Measurements from ENCODE around the gene ARHGEF9.
A peak's percentile ranks its signal among the peaks of the same experiment; 100 is the strongest.

The ARHGEF9 gene

GRCh38 chrX:63746278-63746677 lies 38.7 kb downstream of the ARHGEF9 start:
- DNase-seq: peak; percentile 46

- DNase-seq: no peak
These were observed 40.1 kb downstream of the ARHGEF9 start for GRCh38 chrX:63744850-63745394.

- peak; percentile 59 for DNase-seq
These were observed 41.4 kb downstream of the ARHGEF9 start for GRCh38 chrX:63743596-63743995.

- no peak for DNase-seq
These were observed 44.6 kb downstream of the ARHGEF9 start for GRCh38 chrX:63740382-63740781.

DNA sequence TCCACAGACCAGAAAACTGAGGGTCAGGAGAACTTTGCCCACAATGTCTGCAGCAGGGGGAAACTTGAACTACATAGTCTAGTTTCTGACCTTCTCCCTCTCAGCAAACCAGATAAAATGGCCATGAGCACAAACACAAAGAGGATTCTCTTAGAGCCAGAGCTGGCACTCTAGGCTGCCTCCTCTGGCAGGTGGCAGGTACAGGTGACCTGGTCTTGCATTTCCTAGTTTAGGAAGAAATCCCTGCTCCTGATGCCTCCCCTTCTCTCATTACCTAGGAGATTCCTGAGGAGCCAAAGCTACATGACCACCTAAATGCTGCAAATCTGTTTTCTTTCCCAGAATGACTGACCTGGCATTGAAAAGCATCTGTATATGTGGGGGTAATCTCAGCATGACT lies 45.1 kb downstream of the ARHGEF9 start:
- DNase-seq: no peak

DNA sequence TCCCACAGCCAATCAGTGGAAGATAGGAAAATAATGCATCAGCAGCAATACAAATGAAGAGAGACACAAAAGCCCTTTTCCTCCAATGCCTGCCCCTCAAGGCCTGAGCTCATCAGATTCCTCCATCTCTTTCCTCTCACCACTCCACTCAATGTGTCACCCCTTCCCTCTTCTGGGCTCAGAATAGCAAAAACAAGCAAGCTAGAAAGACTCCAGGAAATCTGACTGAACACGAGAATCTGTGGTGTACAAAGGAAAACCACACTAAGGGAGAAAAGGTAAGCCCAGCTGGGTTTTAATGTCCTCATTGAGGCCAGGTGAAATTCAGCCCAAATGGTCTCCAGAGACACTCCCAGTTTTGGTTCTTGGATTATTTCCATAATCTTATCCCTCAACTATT lies 46.3 kb downstream of the ARHGEF9 start:
- no peak for DNase-seq

- no peak for DNase-seq
These were observed 47.7 kb downstream of the ARHGEF9 start for GRCh38 chrX:63737131-63737921.

GRCh38 chrX:63735882-63736281 lies 49.1 kb downstream of the ARHGEF9 start:
- DNase-seq: no peak

DNA sequence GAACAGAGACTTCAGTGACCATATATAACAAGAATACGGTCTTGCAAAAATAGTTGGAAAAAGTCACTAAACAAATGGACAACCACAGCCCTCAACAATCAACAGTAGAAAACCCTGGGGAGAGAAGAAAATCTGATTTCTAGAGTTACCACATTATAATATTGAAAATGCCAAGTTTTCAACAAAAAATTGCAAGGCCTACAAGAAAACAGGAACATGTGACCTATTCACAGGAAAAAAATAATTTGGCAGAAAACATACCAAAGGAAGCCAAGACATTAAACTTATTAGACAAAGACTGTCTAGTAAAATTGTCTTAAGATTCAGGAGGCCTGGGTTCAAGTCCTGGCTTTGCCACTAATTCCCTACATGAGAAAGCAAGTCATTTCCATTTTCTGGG lies 64.7 kb downstream of the ARHGEF9 start:
- no peak for DNase-seq

- DNase-seq: no peak
These were observed 65.4 kb downstream of the ARHGEF9 start for GRCh38 chrX:63719633-63720032.

DNA sequence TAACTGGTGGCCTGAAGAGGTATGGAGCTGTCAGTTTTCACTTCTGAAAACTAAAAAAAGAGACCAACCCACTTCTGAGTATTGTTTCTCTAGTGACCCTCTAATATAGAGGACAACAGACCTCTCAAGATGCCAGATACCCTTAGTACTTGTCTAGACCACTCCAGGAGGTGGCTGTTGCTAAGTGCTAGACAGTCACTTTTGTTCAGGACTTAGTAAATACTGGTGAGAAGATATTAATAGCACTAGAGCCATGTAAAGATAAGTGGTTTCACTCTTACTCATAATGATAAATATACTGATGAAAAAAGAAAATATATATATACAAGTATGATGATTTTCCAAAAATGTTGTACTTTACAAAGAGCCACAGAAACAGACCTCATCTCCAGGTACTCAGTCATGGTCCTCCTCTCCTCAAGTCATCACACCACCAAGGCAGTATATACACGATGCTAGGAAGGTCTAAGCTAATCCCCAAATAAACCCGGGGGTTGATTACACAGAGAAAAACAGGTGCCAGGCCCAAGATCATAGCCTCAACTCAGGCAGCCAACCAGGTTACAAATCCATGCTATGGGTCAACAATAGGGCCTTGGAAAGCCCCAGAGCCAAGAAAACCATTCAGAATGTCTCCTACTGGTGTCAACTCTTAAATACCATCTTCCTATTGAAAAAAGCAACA lies 66.9 kb downstream of the ARHGEF9 start:
- DNase-seq: no peak

GRCh38 chrX:63713526-63713925 lies 71.5 kb downstream of the ARHGEF9 start:
- DNase-seq: no peak

DNA sequence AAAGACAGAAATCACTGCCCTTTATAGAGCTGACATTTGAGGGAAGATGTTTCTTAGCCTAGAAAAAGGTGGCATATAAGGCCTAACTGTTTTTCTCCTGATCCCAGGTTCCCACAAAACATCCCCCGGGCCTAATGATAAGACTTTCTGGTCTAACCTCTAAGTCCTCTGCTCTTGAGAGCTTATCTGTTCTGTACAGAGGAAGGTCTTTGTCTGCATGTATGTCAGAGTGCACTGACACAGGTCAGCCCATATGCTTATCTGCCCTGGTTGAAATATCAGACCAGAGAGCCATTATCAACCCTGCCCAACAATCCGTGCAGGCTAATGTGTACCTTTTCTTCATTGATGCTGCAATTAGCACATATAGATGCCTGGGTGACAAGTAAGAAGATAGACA lies 76.2 kb downstream of the ARHGEF9 start:
- peak; percentile 62 for DNase-seq

- DNase-seq: peak; percentile 1
These were observed 82.5 kb downstream of the ARHGEF9 start for GRCh38 chrX:63702556-63702955.

DNA sequence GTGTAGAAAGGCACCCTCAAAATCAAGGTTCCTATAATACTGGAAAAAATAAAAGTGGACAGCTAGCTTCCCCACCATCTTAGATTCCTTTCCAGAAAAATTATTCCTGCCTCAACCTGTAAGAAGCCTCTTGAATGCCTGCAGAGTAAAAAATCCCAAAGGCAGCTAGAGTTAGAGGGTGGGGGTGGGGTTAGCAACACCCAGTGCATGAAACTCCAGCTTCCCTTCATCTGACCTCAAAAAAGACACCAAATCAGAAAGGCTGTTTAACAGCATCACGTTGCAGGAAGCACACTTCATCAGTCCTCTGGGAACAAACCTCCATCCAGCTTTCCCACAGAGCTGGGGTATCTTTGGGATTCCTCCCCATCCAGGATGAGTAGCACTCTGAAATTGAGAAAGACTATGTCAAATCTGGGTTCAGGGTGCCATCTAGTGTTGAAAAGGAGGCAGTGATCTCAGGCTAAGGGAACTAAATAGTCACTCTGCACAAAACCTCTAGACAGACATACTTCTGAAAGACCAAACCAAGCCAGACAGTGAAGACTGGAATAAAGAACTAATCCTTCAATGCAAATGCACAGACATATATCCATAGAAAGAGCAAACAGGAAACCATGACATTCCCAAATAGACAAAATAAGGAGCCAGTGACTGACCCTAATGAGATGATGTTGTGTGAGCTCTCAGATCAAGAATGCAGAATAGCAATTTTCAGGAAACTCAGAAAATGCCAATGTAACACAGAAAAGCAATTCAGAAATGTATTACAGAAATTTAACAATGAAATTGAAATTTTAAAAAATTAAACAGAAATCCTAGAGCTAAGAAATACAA lies 97.9 kb downstream of the ARHGEF9 start:
- DNase-seq: peak; percentile 57

GRCh38 chrX:63680423-63680822 lies 104.6 kb downstream of the ARHGEF9 start:
- no peak for DNase-seq

- DNase-seq: no peak
These were observed 105.6 kb downstream of the ARHGEF9 start for GRCh38 chrX:63679432-63679831.

- DNase-seq: no peak
These were observed 109.3 kb downstream of the ARHGEF9 start for GRCh38 chrX:63675716-63676115.

DNA sequence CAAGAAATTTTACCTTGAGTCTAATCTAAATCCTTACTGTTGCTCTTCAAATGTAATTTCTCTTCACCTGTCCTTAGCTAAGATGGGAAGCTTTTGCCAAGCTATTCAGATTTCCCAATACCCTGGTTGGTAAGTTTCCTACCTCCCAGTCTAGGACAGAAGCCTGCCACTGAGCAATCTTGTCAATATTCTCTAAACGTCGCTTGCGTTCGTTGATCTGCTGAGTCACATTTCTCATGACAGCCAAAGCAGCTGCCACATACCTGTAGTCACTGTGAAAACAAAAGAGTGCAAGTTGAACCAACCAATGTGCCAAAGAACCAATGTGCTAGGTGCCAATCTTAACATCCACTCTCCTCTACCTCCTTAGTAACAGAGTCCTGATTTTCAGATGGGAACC lies 111.1 kb downstream of the ARHGEF9 start:
- DNase-seq: no peak

- DNase-seq: no peak
These were observed 120.3 kb downstream of the ARHGEF9 start for GRCh38 chrX:63664741-63665140.

- no peak for DNase-seq
These were observed 120.9 kb downstream of the ARHGEF9 start for GRCh38 chrX:63664083-63664482.

- DNase-seq: no peak
These were observed 123.3 kb downstream of the ARHGEF9 start for GRCh38 chrX:63661676-63662075.

- DNase-seq: peak; percentile 1
These were observed 126.1 kb downstream of the ARHGEF9 start for GRCh38 chrX:63658920-63659319.
